SU-DHL-6 (cell line): ENCODE results near the gene RNF144A.

Experiments used
- CTCF ChIP-seq: fragments of 200-600 bp; sonication (generic); IDR thresholded peaks from one replicate; pipeline ENCODE4 v1.5.1; 2017; ENCODE audit warnings: antibody characterized with exemption, mild to moderate bottlenecking, low read length, moderate library complexity; ENCODE audit not compliant: insufficient read depth, poor library complexity, severe bottlenecking
- EZH2phosphoT487 ChIP-seq: fragments of 200-600 bp; sonication (generic), shearing (Covaris generic); conservative IDR thresholded peaks from 2 replicates; pipeline ENCODE4 v1.6.1; 2018; ENCODE audit warnings: mild to moderate bottlenecking, antibody characterized with exemption, low read length, moderate library complexity, mixed read lengths

GRCh38 chr2:6977786-6978185 lies 60.6 kb downstream of the RNF144A start:
- TF ChIP-seq CTCF (no peak), EZH2phosphoT487 (no peak)
